Kidney epithelial cell (primary cell): ENCODE data around the gene KCTD21. TPM values are rescaled to one million over a fixed set of nuclear protein-coding genes. Genes with fewer than 3 reads are reported as not detected.

ENCODE experiments used
- DNase-seq: peaks from one replicate; pipeline ENCODE4 v3.0.0-alpha.2; 2010; ENCODE audit warnings: low read depth
- H3K27me3 ChIP-seq: 2 replicates; pipeline ENCODE4 v1.6.0; 2011; ENCODE audit warnings: low read length; ENCODE audit not compliant: control insufficient read depth, insufficient read depth
- H3K36me3 ChIP-seq: 2 replicates; pipeline ENCODE4 v1.5.1; 2011; ENCODE audit warnings: low read length; ENCODE audit not compliant: control insufficient read depth, insufficient read depth
- H3K4me3 ChIP-seq: 2 replicates; pipeline ENCODE4 v1.5.1; 2011; ENCODE audit warnings: low read depth, mild to moderate bottlenecking, control low read depth, low read length
- CTCF ChIP-seq: IDR thresholded peaks from 2 replicates; pipeline ENCODE4 v1.5.1; 2011; ENCODE audit warnings: mild to moderate bottlenecking, moderate library complexity, low read length, control low read depth, inconsistent platforms; ENCODE audit not compliant: insufficient read depth, poor library complexity, severe bottlenecking
- total RNA-seq: library from RNA; depleted of rRNA; stranded (reverse); fragments of >200 nt; gene quantifications from 2 replicates; pipeline ENCODE4 v1.2.3, GENCODE V29; 2015

The KCTD21 gene
- total RNA-seq, 1 donor from 2014 or later, result 9.7 TPM

- Histone ChIP-seq H3K27me3 (no peaks in the 10 kb centered on the region), H3K4me3 (no peak overlapping the region), H3K36me3 (peaks cover 8% of the 10 kb centered on the region)
- no peak for DNase-seq
- no peak for TF ChIP-seq CTCF
These were observed 32.1 kb upstream of the KCTD21 start for GRCh38 chr11:78220218-78221157.

GRCh38 chr11:78219493-78220217 lies 31.2 kb upstream of the KCTD21 start:
- no peak for DNase-seq
- H3K4me3 ChIP-seq, result no peak overlapping the region
- H3K36me3 ChIP-seq, result peaks cover 8% of the 10 kb centered on the region
- no peaks in the 10 kb centered on the region for H3K27me3 ChIP-seq
- TF ChIP-seq CTCF, result no peak

GRCh38 chr11:78218707-78219492 lies 30.5 kb upstream of the KCTD21 start:
- peaks cover 6% of the 10 kb centered on the region for H3K36me3 ChIP-seq
- no peak overlapping the region for H3K4me3 ChIP-seq
- no peak for TF ChIP-seq CTCF
- no peak for DNase-seq
- H3K27me3 ChIP-seq, result no peaks in the 10 kb centered on the region

GRCh38 chr11:78217650-78218541 lies 29.5 kb upstream of the KCTD21 start:
- Histone ChIP-seq H3K36me3 (peaks cover 5% of the 10 kb centered on the region), H3K27me3 (no peaks in the 10 kb centered on the region), H3K4me3 (no peak overlapping the region)
- DNase-seq, result no peak
- no peak for TF ChIP-seq CTCF
